HG02970 (cell line): ENCODE results near the gene GPR156.

Experiments
- ATAC-seq: cut with Tn5 transposase; IDR thresholded peaks from one replicate; pipeline ENCODE4 v1.9.1; 2021; ENCODE audit warnings: mild to moderate bottlenecking, moderate library complexity, moderate number of reproducible peaks; ENCODE audit not compliant: unreplicated experiment, low FRiP score

GPR156 gene

GRCh38 chr3:120140098-120140742, 144.8 kb downstream of the GPR156 start:
- no peak for ATAC-seq

DNA sequence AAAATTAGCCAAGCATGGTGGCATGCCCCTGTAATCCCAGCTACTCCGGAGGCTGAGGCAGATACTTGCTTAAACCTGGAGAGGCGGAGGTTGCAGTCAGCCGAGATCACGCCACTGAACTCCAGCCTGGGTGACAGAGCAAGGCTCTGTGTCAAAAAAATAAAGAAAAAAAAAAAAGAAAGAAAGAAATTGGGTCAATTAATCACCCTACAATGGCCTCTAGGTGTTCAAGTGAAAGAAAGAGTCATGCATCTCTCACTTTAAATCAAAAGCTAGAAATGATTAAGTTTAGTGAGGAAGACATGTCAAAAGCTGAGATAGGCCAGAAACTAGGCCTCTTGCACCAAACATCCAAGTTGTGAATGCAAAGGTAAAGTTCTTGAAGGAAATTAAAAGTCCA, 145.9 kb downstream of the GPR156 start:
- ATAC-seq: no peak

GRCh38 chr3:120137548-120137947, 147.5 kb downstream of the GPR156 start:
- ATAC-seq: no peak

- ATAC-seq: no peak
Measured at GRCh38 chr3:120130656-120131055, 154.4 kb downstream of the GPR156 start.

GRCh38 chr3:120129718-120130513, 155.1 kb downstream of the GPR156 start:
- ATAC-seq: no peak

DNA sequence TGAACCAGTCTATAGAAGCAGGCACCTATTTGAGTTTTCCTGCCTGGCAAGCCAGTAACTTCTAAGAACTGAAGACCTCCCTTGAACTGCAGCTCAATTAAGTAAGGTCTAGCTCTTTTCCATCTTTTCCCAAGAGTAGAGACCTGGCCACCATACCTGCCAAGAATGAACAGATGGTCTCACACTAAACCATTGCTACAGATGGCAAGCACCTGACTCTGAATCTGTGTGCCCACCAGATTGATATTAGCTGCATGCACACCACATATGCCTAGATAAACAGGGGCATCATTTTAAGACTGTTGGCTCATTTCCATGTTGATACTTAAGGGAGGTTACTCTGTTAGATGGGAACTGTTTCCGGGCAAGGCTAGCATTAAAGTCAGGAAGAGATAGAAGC, 156.0 kb downstream of the GPR156 start:
- no peak for ATAC-seq

- ATAC-seq: no peak
Measured at GRCh38 chr3:120125992-120126391, 159.0 kb downstream of the GPR156 start.

- ATAC-seq: no peak
Measured at GRCh38 chr3:120119846-120120510, 165.0 kb downstream of the GPR156 start.
